Measurements from ENCODE around the gene ZP1. TPM values are rescaled to one million over a fixed set of nuclear protein-coding genes. Genes with fewer than 3 reads are reported as not detected.

ZP1 gene
- total and polyA plus RNA-seq, 4 donors: 0.04 TPM; not detected in 3

- DNase-seq (no peak), ATAC-seq (ENCODE audit: insufficient read depth, low FRiP score) (no peak)
- Histone ChIP-seq H3K27me3 (ENCODE audit: control insufficient read depth in 3 of 3, insufficient read depth in 3 of 3, low read length in 2 of 3) (peaks cover 0 to 13% (median 0%) of the 10 kb centered on the region in 3 donors), H3K36me3 (ENCODE audit: control insufficient read depth in 4 of 4, insufficient read depth in 4 of 4, low read length in 4 of 4) (no peaks in the 10 kb centered on the region), H3K9me3 (ENCODE audit: control insufficient read depth in 4 of 4, insufficient read depth in 3 of 4, low read length in 3 of 4) (no peaks in the 10 kb centered on the region), H3K4me1 (ENCODE audit: control insufficient read depth in 5 of 5, insufficient read depth in 5 of 5, low read length in 5 of 5) (no peaks in the 10 kb centered on the region), H3K27ac (ENCODE audit: low read depth in 1 of 2, low read length in 1 of 2) (no peak overlapping the region), H3K4me3 (no peak overlapping the region), H3K9ac (ENCODE audit: insufficient read depth in 1 of 2, low read length in 2 of 2) (no peak overlapping the region)
- WGBS, 2 donors: 89 to 94% methylated on average over 5 of the region's 5 CpGs
- no peak for TF ChIP-seq CTCF (IDR thresholded peaks at IDR 0.05; ENCODE audit: control extremely low read depth, extremely low read depth)
Observed at GRCh38 chr11:60825118-60825517, 42.2 kb upstream of the ZP1 start.

GRCh38 chr11:60825790-60826189, 41.6 kb upstream of the ZP1 start:
- 72 to 94% methylated on average over 5 to 6 of the region's 6 CpGs for WGBS, 2 donors
- Histone ChIP-seq H3K9me3 (ENCODE audit: control insufficient read depth in 4 of 4, insufficient read depth in 3 of 4, low read length in 3 of 4) (no peaks in the 10 kb centered on the region), H3K27me3 (ENCODE audit: control insufficient read depth in 3 of 3, insufficient read depth in 3 of 3, low read length in 2 of 3) (peaks cover 0 to 12% (median 0%) of the 10 kb centered on the region in 3 donors), H3K27ac (ENCODE audit: low read depth in 1 of 2, low read length in 1 of 2) (no peak overlapping the region), H3K9ac (ENCODE audit: insufficient read depth in 1 of 2, low read length in 2 of 2) (no peak overlapping the region), H3K4me1 (ENCODE audit: control insufficient read depth in 5 of 5, insufficient read depth in 5 of 5, low read length in 5 of 5) (no peaks in the 10 kb centered on the region), H3K36me3 (ENCODE audit: control insufficient read depth in 4 of 4, insufficient read depth in 4 of 4, low read length in 4 of 4) (no peaks in the 10 kb centered on the region), H3K4me3 (no peak overlapping the region)
- no peak for TF ChIP-seq CTCF (IDR thresholded peaks at IDR 0.05; ENCODE audit: control extremely low read depth, extremely low read depth)
- no peak for ATAC-seq (ENCODE audit: insufficient read depth, low FRiP score)
- DNase-seq: no peak

GRCh38 chr11:60830478-60831142, 36.7 kb upstream of the ZP1 start:
- H3K9me3 ChIP-seq (ENCODE audit: control insufficient read depth in 4 of 4, insufficient read depth in 3 of 4, low read length in 3 of 4): no peaks in the 10 kb centered on the region
- no peak for DNase-seq
- peaks cover 0 to 23% (median 0%) of the 10 kb centered on the region in 3 donors for H3K27me3 ChIP-seq (ENCODE audit: control insufficient read depth in 3 of 3, insufficient read depth in 3 of 3, low read length in 2 of 3)
- no peak for ATAC-seq (ENCODE audit: insufficient read depth, low FRiP score)
- no peak overlapping the region for H3K4me3 ChIP-seq
- H3K36me3 ChIP-seq (ENCODE audit: control insufficient read depth in 4 of 4, insufficient read depth in 4 of 4, low read length in 4 of 4): no peaks in the 10 kb centered on the region
- no peak overlapping the region for H3K27ac ChIP-seq (ENCODE audit: low read depth in 1 of 2, low read length in 1 of 2)
- TF ChIP-seq CTCF (IDR thresholded peaks at IDR 0.05; ENCODE audit: control extremely low read depth, extremely low read depth): no peak
- H3K9ac ChIP-seq (ENCODE audit: insufficient read depth in 1 of 2, low read length in 2 of 2): no peak overlapping the region
- WGBS, 2 donors: 42 to 45% methylated on average over 10 of the region's 10 CpGs
- H3K4me1 ChIP-seq (ENCODE audit: control insufficient read depth in 5 of 5, insufficient read depth in 5 of 5, low read length in 5 of 5): no peaks in the 10 kb centered on the region

- 18 to 22% methylated on average over 8 of the region's 8 CpGs for WGBS, 2 donors
- Histone ChIP-seq H3K27ac (ENCODE audit: low read depth in 1 of 2, low read length in 1 of 2) (no peak overlapping the region), H3K4me1 (ENCODE audit: control insufficient read depth in 5 of 5, insufficient read depth in 5 of 5, low read length in 5 of 5) (no peaks in the 10 kb centered on the region), H3K27me3 (ENCODE audit: control insufficient read depth in 3 of 3, insufficient read depth in 3 of 3, low read length in 2 of 3) (peaks cover 0 to 23% (median 0%) of the 10 kb centered on the region in 3 donors), H3K36me3 (ENCODE audit: control insufficient read depth in 4 of 4, insufficient read depth in 4 of 4, low read length in 4 of 4) (no peaks in the 10 kb centered on the region), H3K9me3 (ENCODE audit: control insufficient read depth in 4 of 4, insufficient read depth in 3 of 4, low read length in 3 of 4) (no peaks in the 10 kb centered on the region), H3K9ac (ENCODE audit: insufficient read depth in 1 of 2, low read length in 2 of 2) (no peak overlapping the region), H3K4me3 (no peak overlapping the region)
- ATAC-seq (ENCODE audit: insufficient read depth, low FRiP score) (peak; percentile 87), DNase-seq (peak; percentile 77 to 79 (median 77))
- peak; percentile 96 for TF ChIP-seq CTCF (IDR thresholded peaks at IDR 0.05; ENCODE audit: control extremely low read depth, extremely low read depth)
Observed at GRCh38 chr11:60831143-60831500, 36.2 kb upstream of the ZP1 start.

Data from lung (tissue), 12 donors.